Gastroesophageal sphincter (tissue), 4 donors: ENCODE results near the gene FAM83F. TPM values are rescaled to one million over a fixed set of nuclear protein-coding genes. Genes with fewer than 3 reads are reported as not detected.

Experiments used
- ATAC-seq: fragments of 150-250 bp; one replicate; pipeline ENCODE4 v1.9.1; 2016; ENCODE audit warnings: mild to moderate bottlenecking, moderate library complexity
- H3K27ac ChIP-seq, 4 donors: fragments of 200-600 bp; sonication (generic) in 3 of 4; 1 replicate in 3 of 4; 2 replicates in 1 of 4; pipeline ENCODE4 v1.5.1; 2016 to 2019
- H3K27me3 ChIP-seq: fragments of 200-600 bp; sonication (generic); one replicate; pipeline ENCODE4 v1.5.1; 2019
- H3K36me3 ChIP-seq, 2 donors: fragments of 200-600 bp; sonication (generic); one replicate each; pipeline ENCODE4 v1.5.1; 2019; ENCODE audit warnings: control low read depth in 1 of 2
- H3K4me1 ChIP-seq, 3 donors: fragments of 200-600 bp; sonication (generic); 1 replicate in 2 of 3; 2 replicates in 1 of 3; pipeline ENCODE4 v1.5.1; 2016 to 2019; ENCODE audit warnings: control low read depth in 2 of 3
- H3K4me3 ChIP-seq, 2 donors: fragments of 200-600 bp; sonication (generic); one replicate each; pipeline ENCODE4 v1.5.1; 2019; ENCODE audit warnings: mild to moderate bottlenecking in 1 of 2, moderate library complexity in 1 of 2
- H3K9me3 ChIP-seq, 3 donors: fragments of 200-600 bp; sonication (generic); one replicate each; pipeline ENCODE4 v1.5.1; 2017 to 2019; ENCODE audit warnings: control low read depth in 2 of 3
- CTCF ChIP-seq, 4 experiments: fragments of 200-600 bp in 2 of 4; fragments of 450-650 bp in 2 of 4; sonication (generic) in 1 of 4; IDR thresholded peaks; one replicate each; pipeline ENCODE4 v1.5.1; 2017 to 2019; ENCODE audit warnings: antibody characterized with exemption in 4 of 4, mild to moderate bottlenecking in 2 of 4, moderate library complexity in 2 of 4
- EP300 ChIP-seq: sonication (generic); formaldehyde crosslinking; IDR thresholded peaks from one replicate; pipeline ENCODE4 v1.6.1; 2017; ENCODE audit warnings: antibody characterized with exemption, mild to moderate bottlenecking
- POLR2A ChIP-seq, 2 donors: fragments of 450-650 bp; IDR thresholded peaks; one replicate each; pipeline ENCODE4 v1.6.1; 2017; ENCODE audit warnings: antibody characterized with exemption in 2 of 2, mild to moderate bottlenecking in 2 of 2, moderate library complexity in 1 of 2
- POLR2AphosphoS5 ChIP-seq: sonication (generic); formaldehyde crosslinking; IDR thresholded peaks from one replicate; pipeline ENCODE4 v1.6.1; 2017; ENCODE audit warnings: antibody characterized with exemption
- WGBS, 2 donors: methylation state at CpG; one replicate each; pipeline ENCODE4 v1.1.5; 2018; ENCODE audit warnings: low coverage in 1 of 2; 5-methylcytosine and 5-hydroxymethylcytosine counted together
- total RNA-seq, 4 donors: library from RNA; depleted of rRNA; stranded (reverse); fragments of >200 nt; gene quantifications; one replicate each; pipeline ENCODE4 v1.1.0, GENCODE V29; 2016

The FAM83F gene
- total RNA-seq, 4 donors from 2014 or later = 0.46 to 4.2 (median 0.81) TPM

GRCh38 chr22:40009292-40009774 lies 14.6 kb downstream of the FAM83F start:
- no peak overlapping the region for H3K27ac ChIP-seq
- H3K27me3 ChIP-seq = peaks cover 62% of the 10 kb centered on the region
- TF ChIP-seq POLR2A (IDR thresholded peaks at IDR 0.05) = no peak
- no peak for TF ChIP-seq CTCF (IDR thresholded peaks at IDR 0.05)
- no peak for TF ChIP-seq EP300
- no peak for TF ChIP-seq POLR2AphosphoS5
- no peaks in the 10 kb centered on the region for H3K9me3 ChIP-seq
- no peaks in the 10 kb centered on the region for H3K36me3 ChIP-seq
- no peaks in the 10 kb centered on the region for H3K4me1 ChIP-seq
- H3K4me3 ChIP-seq = no peak overlapping the region
- 7 to 18% methylated on average over 4 to 7 of the region's 11 CpGs for WGBS, 2 donors
- no peak for ATAC-seq

- Histone ChIP-seq H3K27ac (no peak overlapping the region), H3K36me3 (no peaks in the 10 kb centered on the region), H3K9me3 (no peaks in the 10 kb centered on the region), H3K27me3 (peaks cover 66% of the 10 kb centered on the region), H3K4me1 (no peaks in the 10 kb centered on the region), H3K4me3 (no peak overlapping the region)
- ATAC-seq = no peak
- TF ChIP-seq POLR2A (IDR thresholded peaks at IDR 0.05) = no peak
- no peak for TF ChIP-seq POLR2AphosphoS5
- no peak for TF ChIP-seq EP300
- TF ChIP-seq CTCF (IDR thresholded peaks at IDR 0.05) = no peak
- WGBS, 2 donors = 27 to 71% methylated on average over 6 to 12 of the region's 24 CpGs
Observed at GRCh38 chr22:40009951-40010671, 15.4 kb downstream of the FAM83F start.

- no peak overlapping the region for H3K27ac ChIP-seq
- no peak for TF ChIP-seq CTCF (IDR thresholded peaks at IDR 0.05)
- TF ChIP-seq POLR2AphosphoS5 = no peak
- TF ChIP-seq POLR2A (IDR thresholded peaks at IDR 0.05) = no peak
- TF ChIP-seq EP300 = no peak
- no peaks in the 10 kb centered on the region for H3K4me1 ChIP-seq
- H3K9me3 ChIP-seq = no peaks in the 10 kb centered on the region
- H3K27me3 ChIP-seq = peaks cover 71% of the 10 kb centered on the region
- 83 to 98% methylated on average over 4 to 5 of the region's 6 CpGs for WGBS, 2 donors
- ATAC-seq = no peak
- no peaks in the 10 kb centered on the region for H3K36me3 ChIP-seq
- H3K4me3 ChIP-seq = no peak overlapping the region
Observed at GRCh38 chr22:40010746-40011145, 16.0 kb downstream of the FAM83F start.

GRCh38 chr22:40014667-40015248 lies 20.0 kb downstream of the FAM83F start:
- H3K27me3 ChIP-seq = peaks cover 76% of the 10 kb centered on the region
- TF ChIP-seq POLR2A (IDR thresholded peaks at IDR 0.05) (no peak), CTCF (IDR thresholded peaks at IDR 0.05) (no peak), EP300 (no peak), POLR2AphosphoS5 (no peak)
- no peak overlapping the region for H3K4me3 ChIP-seq
- H3K4me1 ChIP-seq = no peaks in the 10 kb centered on the region
- ATAC-seq = no peak
- H3K27ac ChIP-seq = no peak overlapping the region
- no peaks in the 10 kb centered on the region for H3K36me3 ChIP-seq
- H3K9me3 ChIP-seq = no peaks in the 10 kb centered on the region
- 56 to 67% methylated on average over 2 to 5 of the region's 5 CpGs for WGBS, 2 donors
